ENCODE results near the gene PLEKHB2. TPM values are rescaled to one million over a fixed set of nuclear protein-coding genes. Genes with fewer than 3 reads are reported as not detected.

The PLEKHB2 gene
- total and polyA plus RNA-seq, 2 experiments from 2014 or later: 39.8 to 99.2 TPM

GRCh38 chr2:131093696-131094462, 11.3 kb upstream of the PLEKHB2 start (continued):
- TF ChIP-seq, protein P1, sequence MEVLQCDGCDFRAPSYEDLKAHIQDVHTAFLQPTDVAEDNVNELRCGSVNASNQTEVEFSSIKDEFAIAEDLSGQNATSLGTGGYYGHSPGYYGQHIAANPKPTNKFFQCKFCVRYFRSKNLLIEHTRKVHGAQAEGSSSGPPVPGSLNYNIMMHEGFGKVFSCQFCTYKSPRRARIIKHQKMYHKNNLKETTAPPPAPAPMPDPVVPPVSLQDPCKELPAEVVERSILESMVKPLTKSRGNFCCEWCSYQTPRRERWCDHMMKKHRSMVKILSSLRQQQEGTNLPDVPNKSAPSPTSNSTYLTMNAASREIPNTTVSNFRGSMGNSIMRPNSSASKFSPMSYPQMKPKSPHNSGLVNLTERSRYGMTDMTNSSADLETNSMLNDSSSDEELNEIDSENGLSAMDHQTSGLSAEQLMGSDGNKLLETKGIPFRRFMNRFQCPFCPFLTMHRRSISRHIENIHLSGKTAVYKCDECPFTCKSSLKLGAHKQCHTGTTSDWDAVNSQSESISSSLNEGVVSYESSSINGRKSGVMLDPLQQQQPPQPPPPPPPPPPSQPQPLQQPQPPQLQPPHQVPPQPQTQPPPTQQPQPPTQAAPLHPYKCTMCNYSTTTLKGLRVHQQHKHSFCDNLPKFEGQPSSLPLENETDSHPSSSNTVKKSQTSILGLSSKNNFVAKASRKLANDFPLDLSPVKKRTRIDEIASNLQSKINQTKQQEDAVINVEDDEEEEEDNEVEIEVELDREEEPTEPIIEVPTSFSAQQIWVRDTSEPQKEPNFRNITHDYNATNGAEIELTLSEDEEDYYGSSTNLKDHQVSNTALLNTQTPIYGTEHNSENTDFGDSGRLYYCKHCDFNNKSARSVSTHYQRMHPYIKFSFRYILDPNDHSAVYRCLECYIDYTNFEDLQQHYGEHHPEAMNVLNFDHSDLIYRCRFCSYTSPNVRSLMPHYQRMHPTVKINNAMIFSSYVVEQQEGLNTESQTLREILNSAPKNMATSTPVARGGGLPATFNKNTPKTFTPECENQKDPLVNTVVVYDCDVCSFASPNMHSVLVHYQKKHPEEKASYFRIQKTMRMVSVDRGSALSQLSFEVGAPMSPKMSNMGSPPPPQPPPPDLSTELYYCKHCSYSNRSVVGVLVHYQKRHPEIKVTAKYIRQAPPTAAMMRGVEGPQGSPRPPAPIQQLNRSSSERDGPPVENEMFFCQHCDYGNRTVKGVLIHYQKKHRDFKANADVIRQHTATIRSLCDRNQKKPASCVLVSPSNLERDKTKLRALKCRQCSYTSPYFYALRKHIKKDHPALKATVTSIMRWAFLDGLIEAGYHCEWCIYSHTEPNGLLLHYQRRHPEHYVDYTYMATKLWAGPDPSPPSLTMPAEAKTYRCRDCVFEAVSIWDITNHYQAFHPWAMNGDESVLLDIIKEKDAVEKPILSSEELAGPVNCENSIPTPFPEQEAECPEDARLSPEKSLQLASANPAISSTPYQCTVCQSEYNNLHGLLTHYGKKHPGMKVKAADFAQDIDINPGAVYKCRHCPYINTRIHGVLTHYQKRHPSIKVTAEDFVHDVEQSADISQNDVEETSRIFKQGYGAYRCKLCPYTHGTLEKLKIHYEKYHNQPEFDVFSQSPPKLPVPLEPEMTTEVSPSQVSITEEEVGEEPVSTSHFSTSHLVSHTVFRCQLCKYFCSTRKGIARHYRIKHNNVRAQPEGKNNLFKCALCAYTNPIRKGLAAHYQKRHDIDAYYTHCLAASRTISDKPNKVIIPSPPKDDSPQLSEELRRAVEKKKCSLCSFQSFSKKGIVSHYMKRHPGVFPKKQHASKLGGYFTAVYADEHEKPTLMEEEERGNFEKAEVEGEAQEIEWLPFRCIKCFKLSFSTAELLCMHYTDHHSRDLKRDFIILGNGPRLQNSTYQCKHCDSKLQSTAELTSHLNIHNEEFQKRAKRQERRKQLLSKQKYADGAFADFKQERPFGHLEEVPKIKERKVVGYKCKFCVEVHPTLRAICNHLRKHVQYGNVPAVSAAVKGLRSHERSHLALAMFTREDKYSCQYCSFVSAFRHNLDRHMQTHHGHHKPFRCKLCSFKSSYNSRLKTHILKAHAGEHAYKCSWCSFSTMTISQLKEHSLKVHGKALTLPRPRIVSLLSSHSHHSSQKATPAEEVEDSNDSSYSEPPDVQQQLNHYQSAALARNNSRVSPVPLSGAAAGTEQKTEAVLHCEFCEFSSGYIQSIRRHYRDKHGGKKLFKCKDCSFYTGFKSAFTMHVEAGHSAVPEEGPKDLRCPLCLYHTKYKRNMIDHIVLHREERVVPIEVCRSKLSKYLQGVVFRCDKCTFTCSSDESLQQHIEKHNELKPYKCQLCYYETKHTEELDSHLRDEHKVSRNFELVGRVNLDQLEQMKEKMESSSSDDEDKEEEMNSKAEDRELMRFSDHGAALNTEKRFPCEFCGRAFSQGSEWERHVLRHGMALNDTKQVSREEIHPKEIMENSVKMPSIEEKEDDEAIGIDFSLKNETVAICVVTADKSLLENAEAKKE (CRISPR knock-in tag; IDR thresholded peaks at IDR 0.05): no peak
- TF ChIP-seq EZH2phosphoT487 (IDR thresholded peaks at IDR 0.05; ENCODE audit: unreplicated experiment) (no peak), POLR2AphosphoS5 (IDR thresholded peaks at IDR 0.05; ENCODE audit: low read depth) (no peak), JUNB (IDR thresholded peaks at IDR 0.05; ENCODE audit: unreplicated experiment) (no peak), ZNF331 (CRISPR knock-in tag; IDR thresholded peaks at IDR 0.05; ENCODE audit: low read depth) (no peak), ZNF114 (CRISPR knock-in tag; IDR thresholded peaks at IDR 0.05) (no peak), NANOG (IDR thresholded peaks at IDR 0.05; ENCODE audit: borderline replicate concordance) (no peak)
- TF ChIP-seq, protein P2, sequence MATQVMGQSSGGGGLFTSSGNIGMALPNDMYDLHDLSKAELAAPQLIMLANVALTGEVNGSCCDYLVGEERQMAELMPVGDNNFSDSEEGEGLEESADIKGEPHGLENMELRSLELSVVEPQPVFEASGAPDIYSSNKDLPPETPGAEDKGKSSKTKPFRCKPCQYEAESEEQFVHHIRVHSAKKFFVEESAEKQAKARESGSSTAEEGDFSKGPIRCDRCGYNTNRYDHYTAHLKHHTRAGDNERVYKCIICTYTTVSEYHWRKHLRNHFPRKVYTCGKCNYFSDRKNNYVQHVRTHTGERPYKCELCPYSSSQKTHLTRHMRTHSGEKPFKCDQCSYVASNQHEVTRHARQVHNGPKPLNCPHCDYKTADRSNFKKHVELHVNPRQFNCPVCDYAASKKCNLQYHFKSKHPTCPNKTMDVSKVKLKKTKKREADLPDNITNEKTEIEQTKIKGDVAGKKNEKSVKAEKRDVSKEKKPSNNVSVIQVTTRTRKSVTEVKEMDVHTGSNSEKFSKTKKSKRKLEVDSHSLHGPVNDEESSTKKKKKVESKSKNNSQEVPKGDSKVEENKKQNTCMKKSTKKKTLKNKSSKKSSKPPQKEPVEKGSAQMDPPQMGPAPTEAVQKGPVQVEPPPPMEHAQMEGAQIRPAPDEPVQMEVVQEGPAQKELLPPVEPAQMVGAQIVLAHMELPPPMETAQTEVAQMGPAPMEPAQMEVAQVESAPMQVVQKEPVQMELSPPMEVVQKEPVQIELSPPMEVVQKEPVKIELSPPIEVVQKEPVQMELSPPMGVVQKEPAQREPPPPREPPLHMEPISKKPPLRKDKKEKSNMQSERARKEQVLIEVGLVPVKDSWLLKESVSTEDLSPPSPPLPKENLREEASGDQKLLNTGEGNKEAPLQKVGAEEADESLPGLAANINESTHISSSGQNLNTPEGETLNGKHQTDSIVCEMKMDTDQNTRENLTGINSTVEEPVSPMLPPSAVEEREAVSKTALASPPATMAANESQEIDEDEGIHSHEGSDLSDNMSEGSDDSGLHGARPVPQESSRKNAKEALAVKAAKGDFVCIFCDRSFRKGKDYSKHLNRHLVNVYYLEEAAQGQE (IDR thresholded peaks at IDR 0.05; ENCODE audit: unreplicated experiment): no peak

Measured in GM23338 (cell line).